HCT116 (cell line): ENCODE data around the gene TPST1. TPM values are rescaled to one million over a fixed set of nuclear protein-coding genes. Genes with fewer than 3 reads are reported as not detected.

Source experiments
- ATAC-seq: fragments of 200-7000 bp; cut with Tn5 transposase; 2 replicates; pipeline ENCODE4 v1.9.1; 2020; ENCODE audit warnings: mild to moderate bottlenecking, moderate library complexity
- BruUV-seq: library from RNA; stranded (reverse); fragments of 400-500 nt; replicated peaks from 2 replicates; lab custom pipeline; 2021; lab: Mats Ljungman, UMichigan
- CTCF ChIA-PET: fragments of 300-600 bp; sonication (Branson Sonifier 250); formaldehyde crosslinking; loops from one replicate; lab custom pipeline; 2021; ENCODE audit warnings: antibody characterized with exemption; lab: Charles Lee
- POLR2A ChIA-PET: fragments of 300-600, 350-600 bp; sonication (Branson Sonifier 250); formaldehyde crosslinking; loops from one replicate; lab custom pipeline; 2021; ENCODE audit warnings: antibody characterized with exemption; lab: Charles Lee
- RAD21 ChIA-PET, 2 experiments: fragments of 300-600 bp; sonication (Branson Sonifier 250); formaldehyde crosslinking; loops; one replicate each; lab custom pipeline; 2023; ENCODE audit warnings: low total read pairs in 2 of 2; ENCODE audit not compliant: uncharacterized antibody in 2 of 2, unreplicated experiment in 2 of 2, low non-redundant PET in 1 of 2; lab: Charles Lee
- DNase-seq: peaks from one replicate; pipeline ENCODE4 v3.0.0-alpha.2; 2010; ENCODE audit warnings: low read depth, low spot score
- H2AFZ ChIP-seq: fragments of 200-600 bp; shearing (Covaris generic), sonication (generic); 2 replicates; pipeline ENCODE4 v1.6.1; 2017; ENCODE audit warnings: low read depth, mixed run types, mixed read lengths, antibody characterized with exemption, low read length; ENCODE audit not compliant: poor library complexity, severe bottlenecking
- H3K27ac ChIP-seq: 2 replicates; pipeline ENCODE4 v1.5.1; 2012; ENCODE audit warnings: low read depth, low read length
- H3K27me3 ChIP-seq: fragments of 200-600 bp; sonication (generic); 2 replicates; pipeline ENCODE4 v1.6.1; 2016; ENCODE audit warnings: mixed run types, low read length, mixed read lengths; ENCODE audit not compliant: insufficient read depth
- H3K36me3 ChIP-seq, 2 experiments: fragments of 200-500 bp in 1 of 2; fragments of 200-600 bp in 1 of 2; sonication (Bioruptor generic) in 1 of 2; sonication (generic) in 1 of 2; 2 replicates each; pipeline versions ENCODE4 v1.5.1 to v1.6.1; 2014 to 2016; ENCODE audit warnings: low read length in 2 of 2, inconsistent platforms in 1 of 2, mixed read lengths in 1 of 2, mixed run types in 1 of 2; ENCODE audit not compliant: insufficient read depth in 2 of 2, control insufficient read depth in 1 of 2
- H3K4me1 ChIP-seq, 2 experiments: fragments of 200-600 bp in 1 of 2; sonication (generic) in 1 of 2; 2 replicates each; pipeline versions ENCODE4 v1.5.1 to v1.6.1; 2012 to 2017; ENCODE audit warnings: low read length in 2 of 2, inconsistent platforms in 1 of 2, mild to moderate bottlenecking in 1 of 2, mixed read lengths in 1 of 2, mixed run types in 1 of 2, moderate library complexity in 1 of 2; ENCODE audit not compliant: insufficient read depth in 2 of 2, control insufficient read depth in 1 of 2
- H3K4me2 ChIP-seq: fragments of 200-600 bp; sonication (generic); 2 replicates; pipeline ENCODE4 v1.6.1; 2017; ENCODE audit warnings: mixed run types, low read length, mixed read lengths
- H3K4me3 ChIP-seq, 2 experiments: fragments of 200-600 bp in 1 of 2; sonication (generic) in 1 of 2; replicated peaks in 1 of 2; 2 replicates each; pipeline ENCODE4 v1.5.1; 2011 to 2016; ENCODE audit warnings: low read length in 2 of 2, control low read depth in 1 of 2, low read depth in 1 of 2, mild to moderate bottlenecking in 1 of 2, mixed read lengths in 1 of 2, mixed run types in 1 of 2
- H3K79me2 ChIP-seq: fragments of 200-600 bp; sonication (generic); 2 replicates; pipeline ENCODE4 v1.6.1; 2017; ENCODE audit warnings: mild to moderate bottlenecking, mixed run types, low read length, moderate library complexity, mixed read lengths; ENCODE audit not compliant: insufficient read depth
- H3K9ac ChIP-seq: fragments of 200-600 bp; sonication (generic); 2 replicates; pipeline ENCODE4 v1.6.1; 2016; ENCODE audit warnings: low read length, mixed read lengths
- H3K9me2 ChIP-seq: fragments of 200-600 bp; sonication (generic), shearing (Covaris generic); 2 replicates; pipeline ENCODE4 v1.6.1; 2017; ENCODE audit warnings: mixed run types, mild to moderate bottlenecking, moderate library complexity; ENCODE audit not compliant: insufficient read depth
- H3K9me3 ChIP-seq, 2 experiments: fragments of 200-500 bp in 1 of 2; fragments of 200-600 bp in 1 of 2; sonication (Bioruptor generic) in 1 of 2; sonication (generic) in 1 of 2; 2 replicates each; pipeline ENCODE4 v1.6.1; 2014 to 2017; ENCODE audit warnings: low read length in 2 of 2, mixed read lengths in 2 of 2, inconsistent platforms in 1 of 2, low read depth in 1 of 2, mild to moderate bottlenecking in 1 of 2, mixed run types in 1 of 2, moderate library complexity in 1 of 2; ENCODE audit not compliant: control insufficient read depth in 1 of 2, insufficient read depth in 1 of 2
- H4K20me1 ChIP-seq: fragments of 200-600 bp; sonication (generic), shearing (Covaris generic); 2 replicates; pipeline ENCODE4 v1.6.1; 2017; ENCODE audit warnings: mixed run types, mild to moderate bottlenecking, moderate library complexity; ENCODE audit not compliant: insufficient read depth
- CBX3 ChIP-seq: IDR thresholded peaks from 2 replicates; pipeline ENCODE4 v1.6.1; 2012; ENCODE audit warnings: low read depth
- ELF1 ChIP-seq: IDR thresholded peaks from 2 replicates; pipeline ENCODE4 v1.6.1; 2012; ENCODE audit warnings: low read depth, borderline replicate concordance
- EZH2 ChIP-seq: fragments of 200-600 bp; sonication (generic); IDR thresholded peaks from 2 replicates; pipeline ENCODE4 v1.6.1; 2017; ENCODE audit warnings: antibody characterized with exemption, mixed run types
- FOSL1 ChIP-seq: IDR thresholded peaks from 2 replicates; pipeline ENCODE4 v1.6.1; 2012; ENCODE audit warnings: low read depth
- POLR2A ChIP-seq: IDR thresholded peaks from 2 replicates; pipeline ENCODE4 v1.7.0; 2011; ENCODE audit warnings: borderline replicate concordance; ENCODE audit not compliant: insufficient read depth, insufficient read length; ENCODE audit errors: extremely low read depth
- POLR2AphosphoS5 ChIP-seq: IDR thresholded peaks from 2 replicates; pipeline ENCODE4 v1.6.1; 2011; ENCODE audit warnings: mild to moderate bottlenecking, low read depth, low read length, moderate library complexity
- RAD21 ChIP-seq: IDR thresholded peaks from 2 replicates; pipeline ENCODE4 v1.6.1; 2012; ENCODE audit warnings: low read depth, mild to moderate bottlenecking
- SIN3A ChIP-seq: IDR thresholded peaks from 2 replicates; pipeline ENCODE4 v1.6.1; 2012; ENCODE audit warnings: low read depth
- SRF ChIP-seq: IDR thresholded peaks from 2 replicates; pipeline ENCODE4 v1.6.1; 2012; ENCODE audit warnings: low read depth
- TCF7L2 ChIP-seq: IDR thresholded peaks from 2 replicates; pipeline ENCODE4 v1.7.0; 2011; ENCODE audit warnings: borderline replicate concordance, inconsistent platforms; ENCODE audit not compliant: insufficient read depth, insufficient read length; ENCODE audit errors: extremely low read depth
- YY1 ChIP-seq: IDR thresholded peaks from 2 replicates; pipeline ENCODE4 v1.6.1; 2011; ENCODE audit warnings: low read length, low read depth, moderate library complexity, mild to moderate bottlenecking; ENCODE audit not compliant: insufficient replicate concordance; ENCODE audit errors: extremely low read depth
- ZFX ChIP-seq: fragments of 450-650 bp; IDR thresholded peaks from 2 replicates; pipeline ENCODE4 v1.6.1; 2017
- ZNF274 ChIP-seq: fragments of 200-500 bp; sonication (Bioruptor generic); IDR thresholded peaks from 2 replicates; pipeline ENCODE4 v1.6.1; 2014; ENCODE audit warnings: mild to moderate bottlenecking, low read depth, low read length, inconsistent platforms
- intact Hi-C: fragments of 100-400 bp; cut with micrococcal nuclease; formaldehyde crosslinking; loops from 2 replicates; pipeline ENCODE4 v1.10.0; 2022
- total RNA-seq: library from RNA; stranded (reverse); gene quantifications from one replicate; pipeline ENCODE4 v1.2.1, GENCODE V29; 2021; ENCODE audit not compliant: unreplicated experiment
- TF ChIP-seq, protein P1 (sequence below): IDR thresholded peaks from 2 replicates; pipeline ENCODE4 v1.6.1; 2011; ENCODE audit warnings: mild to moderate bottlenecking, low read length, moderate library complexity; ENCODE audit not compliant: insufficient replicate concordance; ENCODE audit errors: extremely low read depth
- TF ChIP-seq, protein P2 (sequence below): IDR thresholded peaks from 2 replicates; pipeline ENCODE4 v1.6.1; 2012
- TF ChIP-seq, protein P3 (sequence below): IDR thresholded peaks from 2 replicates; pipeline ENCODE4 v1.6.1; 2012; ENCODE audit warnings: low read depth

Gene TPST1
- total RNA-seq, 1 experiment from 2014 or later, result 11.4 TPM

DNA sequence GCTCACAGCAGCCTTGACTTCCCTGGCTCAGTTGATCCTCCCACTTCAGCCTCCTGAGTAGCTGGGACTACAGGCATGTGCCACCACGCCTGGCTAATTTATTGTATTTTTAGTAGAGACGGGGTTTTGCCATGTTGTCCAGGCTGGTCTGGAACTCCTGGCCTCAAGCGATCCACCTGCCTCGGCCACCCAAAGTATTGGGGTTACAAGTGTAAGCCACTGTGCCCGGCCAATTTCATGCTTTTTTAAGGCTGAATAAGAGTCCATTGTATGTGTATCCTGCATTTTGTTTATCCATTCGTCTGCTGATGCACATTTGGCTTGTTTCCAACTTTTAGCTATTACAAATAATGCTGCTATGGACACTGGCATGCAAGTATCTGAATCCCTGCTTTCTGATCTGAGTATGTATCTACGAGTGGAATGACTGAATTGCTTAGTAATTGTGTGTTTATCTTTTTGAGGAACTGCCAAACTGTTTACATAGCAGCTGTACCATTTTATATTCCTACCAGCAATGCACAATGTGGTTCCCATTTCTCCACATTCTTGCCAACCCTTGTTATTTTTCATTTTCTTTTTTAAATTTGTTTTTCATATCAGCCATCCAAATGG is 37.3 kb upstream of the TPST1 start:
- Histone ChIP-seq H3K27me3 (no peaks in the 10 kb centered on the region), H3K9ac (no peak overlapping the region), H4K20me1 (no peaks in the 10 kb centered on the region), H3K4me1 (peaks cover 0 to 8% of the 10 kb centered on the region in 2 experiments; a peak in 2 of 4 replicates), H3K36me3 (no peaks in the 10 kb centered on the region), H3K4me2 (no peak overlapping the region), H3K9me2 (no peaks in the 10 kb centered on the region), H3K27ac (no peak overlapping the region), H3K79me2 (no peaks in the 10 kb centered on the region), H2AFZ (no peak overlapping the region), H3K9me3 (no peaks in the 10 kb centered on the region), H3K4me3 (no peak overlapping the region)
- intact Hi-C loops, result no loop called here
- BruUV-seq, result no TSS peak
- POLR2A ChIA-PET, result no interaction called here
- RAD21 ChIA-PET, result no interaction called here
- ATAC-seq (no peak), DNase-seq (no peak)
- CTCF ChIA-PET, result no interaction called here
- no peak for TF ChIP-seq ZFX
- TF ChIP-seq SIN3A, result no peak
- TF ChIP-seq SRF, result no peak

DNA sequence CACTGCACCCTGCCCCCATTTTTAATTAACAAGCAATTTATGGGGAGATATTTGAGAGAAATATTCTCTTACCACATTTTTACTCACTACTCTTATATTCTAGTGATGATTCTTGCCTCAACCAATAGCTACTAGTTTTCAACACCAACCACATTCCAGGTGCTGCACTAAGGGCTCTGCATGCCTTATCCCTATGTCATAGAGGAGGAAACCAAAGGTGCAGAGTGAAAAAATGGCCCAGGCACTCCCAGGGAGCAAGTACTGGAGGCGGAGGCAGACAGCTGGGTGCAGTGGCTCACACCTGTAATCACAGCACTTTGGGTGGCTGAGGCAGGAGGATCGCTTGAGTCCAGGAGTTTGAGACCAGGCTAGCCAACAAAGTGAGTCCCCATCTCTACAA is 35.5 kb upstream of the TPST1 start:
- ATAC-seq, result no peak
- ChIA-PET POLR2A (no interaction called here), CTCF (no interaction called here), RAD21 (no interaction called here)
- Histone ChIP-seq H3K4me1 (peaks cover 0 to 8% of the 10 kb centered on the region in 2 experiments; a peak in 2 of 4 replicates), H3K27ac (no peak overlapping the region), H3K36me3 (no peaks in the 10 kb centered on the region), H3K9ac (no peak overlapping the region), H3K4me2 (no peak overlapping the region), H3K4me3 (no peak overlapping the region), H2AFZ (no peak overlapping the region), H3K27me3 (no peaks in the 10 kb centered on the region), H3K9me3 (no peaks in the 10 kb centered on the region), H3K79me2 (no peaks in the 10 kb centered on the region), H4K20me1 (no peaks in the 10 kb centered on the region), H3K9me2 (no peaks in the 10 kb centered on the region)
- BruUV-seq, result no TSS peak
- intact Hi-C loops, result no loop called here
- DNase-seq, result no peak
- TF ChIP-seq EZH2, result no peak
- TF ChIP-seq CBX3, result no peak
- TF ChIP-seq RAD21, result no peak
- TF ChIP-seq ZNF274, result no peak
- TF ChIP-seq TCF7L2, result no peak
- no peak for TF ChIP-seq ELF1
- no peak for TF ChIP-seq YY1
- TF ChIP-seq, protein P1, sequence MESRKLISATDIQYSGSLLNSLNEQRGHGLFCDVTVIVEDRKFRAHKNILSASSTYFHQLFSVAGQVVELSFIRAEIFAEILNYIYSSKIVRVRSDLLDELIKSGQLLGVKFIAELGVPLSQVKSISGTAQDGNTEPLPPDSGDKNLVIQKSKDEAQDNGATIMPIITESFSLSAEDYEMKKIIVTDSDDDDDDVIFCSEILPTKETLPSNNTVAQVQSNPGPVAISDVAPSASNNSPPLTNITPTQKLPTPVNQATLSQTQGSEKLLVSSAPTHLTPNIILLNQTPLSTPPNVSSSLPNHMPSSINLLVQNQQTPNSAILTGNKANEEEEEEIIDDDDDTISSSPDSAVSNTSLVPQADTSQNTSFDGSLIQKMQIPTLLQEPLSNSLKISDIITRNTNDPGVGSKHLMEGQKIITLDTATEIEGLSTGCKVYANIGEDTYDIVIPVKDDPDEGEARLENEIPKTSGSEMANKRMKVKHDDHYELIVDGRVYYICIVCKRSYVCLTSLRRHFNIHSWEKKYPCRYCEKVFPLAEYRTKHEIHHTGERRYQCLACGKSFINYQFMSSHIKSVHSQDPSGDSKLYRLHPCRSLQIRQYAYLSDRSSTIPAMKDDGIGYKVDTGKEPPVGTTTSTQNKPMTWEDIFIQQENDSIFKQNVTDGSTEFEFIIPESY, result no peak
- TF ChIP-seq, protein P2, sequence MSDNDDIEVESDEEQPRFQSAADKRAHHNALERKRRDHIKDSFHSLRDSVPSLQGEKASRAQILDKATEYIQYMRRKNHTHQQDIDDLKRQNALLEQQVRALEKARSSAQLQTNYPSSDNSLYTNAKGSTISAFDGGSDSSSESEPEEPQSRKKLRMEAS, result no peak
- no peak for TF ChIP-seq POLR2A
- no peak for TF ChIP-seq POLR2AphosphoS5
- TF ChIP-seq, protein P3, sequence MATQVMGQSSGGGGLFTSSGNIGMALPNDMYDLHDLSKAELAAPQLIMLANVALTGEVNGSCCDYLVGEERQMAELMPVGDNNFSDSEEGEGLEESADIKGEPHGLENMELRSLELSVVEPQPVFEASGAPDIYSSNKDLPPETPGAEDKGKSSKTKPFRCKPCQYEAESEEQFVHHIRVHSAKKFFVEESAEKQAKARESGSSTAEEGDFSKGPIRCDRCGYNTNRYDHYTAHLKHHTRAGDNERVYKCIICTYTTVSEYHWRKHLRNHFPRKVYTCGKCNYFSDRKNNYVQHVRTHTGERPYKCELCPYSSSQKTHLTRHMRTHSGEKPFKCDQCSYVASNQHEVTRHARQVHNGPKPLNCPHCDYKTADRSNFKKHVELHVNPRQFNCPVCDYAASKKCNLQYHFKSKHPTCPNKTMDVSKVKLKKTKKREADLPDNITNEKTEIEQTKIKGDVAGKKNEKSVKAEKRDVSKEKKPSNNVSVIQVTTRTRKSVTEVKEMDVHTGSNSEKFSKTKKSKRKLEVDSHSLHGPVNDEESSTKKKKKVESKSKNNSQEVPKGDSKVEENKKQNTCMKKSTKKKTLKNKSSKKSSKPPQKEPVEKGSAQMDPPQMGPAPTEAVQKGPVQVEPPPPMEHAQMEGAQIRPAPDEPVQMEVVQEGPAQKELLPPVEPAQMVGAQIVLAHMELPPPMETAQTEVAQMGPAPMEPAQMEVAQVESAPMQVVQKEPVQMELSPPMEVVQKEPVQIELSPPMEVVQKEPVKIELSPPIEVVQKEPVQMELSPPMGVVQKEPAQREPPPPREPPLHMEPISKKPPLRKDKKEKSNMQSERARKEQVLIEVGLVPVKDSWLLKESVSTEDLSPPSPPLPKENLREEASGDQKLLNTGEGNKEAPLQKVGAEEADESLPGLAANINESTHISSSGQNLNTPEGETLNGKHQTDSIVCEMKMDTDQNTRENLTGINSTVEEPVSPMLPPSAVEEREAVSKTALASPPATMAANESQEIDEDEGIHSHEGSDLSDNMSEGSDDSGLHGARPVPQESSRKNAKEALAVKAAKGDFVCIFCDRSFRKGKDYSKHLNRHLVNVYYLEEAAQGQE, result no peak
- TF ChIP-seq FOSL1, result no peak
